Measurements from ENCODE around the gene PKHD1.

DNA sequence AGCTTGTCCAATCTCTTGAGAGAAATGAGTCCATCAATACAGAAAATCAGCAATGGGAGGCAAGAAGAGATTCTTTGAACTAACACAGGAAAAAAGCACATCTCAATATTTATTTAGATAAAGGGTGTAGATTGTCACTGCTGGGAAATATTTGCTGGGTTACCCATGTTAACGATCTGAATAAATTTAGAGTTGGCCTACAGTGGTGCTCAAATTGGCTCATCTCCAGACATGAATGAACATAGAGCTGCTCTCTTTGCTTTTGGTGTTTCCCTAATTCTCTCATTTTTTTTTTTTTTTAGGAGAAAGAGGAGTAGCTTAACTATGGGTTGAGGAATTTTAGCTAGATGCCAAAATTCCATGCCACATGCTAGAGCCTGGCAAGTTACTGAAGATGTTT, 471.2 kb downstream of the PKHD1 start:
- TF ChIP-seq CTCF (IDR thresholded peaks at IDR 0.05): no peak
- TF ChIP-seq GABPA (IDR thresholded peaks at IDR 0.05; ENCODE audit: low read depth): no peak
- TF ChIP-seq SMC3 (IDR thresholded peaks at IDR 0.05; ENCODE audit: low read depth, low read length): no peak
- TF ChIP-seq, protein P1, sequence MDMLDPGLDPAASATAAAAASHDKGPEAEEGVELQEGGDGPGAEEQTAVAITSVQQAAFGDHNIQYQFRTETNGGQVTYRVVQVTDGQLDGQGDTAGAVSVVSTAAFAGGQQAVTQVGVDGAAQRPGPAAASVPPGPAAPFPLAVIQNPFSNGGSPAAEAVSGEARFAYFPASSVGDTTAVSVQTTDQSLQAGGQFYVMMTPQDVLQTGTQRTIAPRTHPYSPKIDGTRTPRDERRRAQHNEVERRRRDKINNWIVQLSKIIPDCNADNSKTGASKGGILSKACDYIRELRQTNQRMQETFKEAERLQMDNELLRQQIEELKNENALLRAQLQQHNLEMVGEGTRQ (IDR thresholded peaks at IDR 0.05; ENCODE audit: borderline replicate concordance, low read depth, low read length): no peak
- TF ChIP-seq, protein P2, sequence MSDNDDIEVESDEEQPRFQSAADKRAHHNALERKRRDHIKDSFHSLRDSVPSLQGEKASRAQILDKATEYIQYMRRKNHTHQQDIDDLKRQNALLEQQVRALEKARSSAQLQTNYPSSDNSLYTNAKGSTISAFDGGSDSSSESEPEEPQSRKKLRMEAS (IDR thresholded peaks at IDR 0.05; ENCODE audit: low read depth): no peak
- TF ChIP-seq TAF1 (IDR thresholded peaks at IDR 0.05; ENCODE audit: borderline replicate concordance, low read depth, low read length): no peak
- TF ChIP-seq JUND (IDR thresholded peaks at IDR 0.05): no peak
- no peak for TF ChIP-seq FOXM1 (IDR thresholded peaks at IDR 0.05; ENCODE audit: low read depth)
- TF ChIP-seq REST (IDR thresholded peaks at IDR 0.05; ENCODE audit: low read depth, low read length): no peak
- no peak for TF ChIP-seq POLR2AphosphoS5 (IDR thresholded peaks at IDR 0.05; ENCODE audit: low read depth, low read length)

Measured in SK-N-SH (cell line).